HG03135 (cell line): ENCODE data around the gene ZDHHC9.

Experiments used
- ATAC-seq: cut with Tn5 transposase; IDR thresholded peaks from one replicate; pipeline ENCODE4 v1.9.1; 2021; ENCODE audit warnings: mild to moderate bottlenecking, moderate library complexity; ENCODE audit not compliant: unreplicated experiment

The ZDHHC9 gene

DNA sequence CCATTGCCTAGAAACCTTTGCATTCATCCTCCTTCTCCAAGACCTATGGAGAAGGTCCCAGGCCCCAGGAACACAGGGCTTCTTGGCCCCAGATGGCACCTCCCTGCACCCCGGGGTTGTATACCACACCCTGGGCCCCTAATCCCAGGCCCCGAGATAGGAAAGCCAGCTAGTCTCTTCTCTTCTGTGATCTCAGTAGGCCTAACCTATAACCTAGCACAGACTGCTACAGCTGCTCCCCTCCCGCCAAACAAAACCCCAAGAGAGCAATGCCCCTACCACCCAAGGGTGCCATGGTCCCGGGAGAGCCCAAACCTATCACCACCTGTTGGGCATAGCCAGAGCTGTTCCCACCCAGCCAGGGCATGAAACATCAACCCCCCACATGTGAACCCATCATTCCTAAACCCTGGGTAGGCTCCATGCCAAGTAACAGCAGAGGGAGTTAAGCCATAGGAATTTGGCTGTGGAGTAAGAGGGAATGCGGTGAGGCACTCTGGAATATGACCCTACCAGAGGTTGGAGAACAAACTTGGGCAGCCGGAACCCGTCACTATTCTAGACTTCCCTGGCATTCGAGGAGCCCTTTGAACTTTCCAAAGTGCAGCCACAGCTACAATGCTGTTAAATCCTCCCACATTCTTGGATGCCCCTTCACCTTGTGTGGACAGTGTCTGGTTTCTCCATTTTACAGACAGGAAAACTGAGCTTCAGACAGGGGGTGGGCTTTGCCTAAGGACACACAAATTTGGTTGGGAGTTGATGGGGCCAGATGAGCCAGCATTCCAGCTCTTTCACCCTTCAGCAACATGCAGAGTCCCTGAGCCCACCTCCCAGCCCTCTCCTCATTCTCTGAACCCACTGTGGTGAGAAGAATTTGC, 74.9 kb downstream of the ZDHHC9 start:
- no peak for ATAC-seq

DNA sequence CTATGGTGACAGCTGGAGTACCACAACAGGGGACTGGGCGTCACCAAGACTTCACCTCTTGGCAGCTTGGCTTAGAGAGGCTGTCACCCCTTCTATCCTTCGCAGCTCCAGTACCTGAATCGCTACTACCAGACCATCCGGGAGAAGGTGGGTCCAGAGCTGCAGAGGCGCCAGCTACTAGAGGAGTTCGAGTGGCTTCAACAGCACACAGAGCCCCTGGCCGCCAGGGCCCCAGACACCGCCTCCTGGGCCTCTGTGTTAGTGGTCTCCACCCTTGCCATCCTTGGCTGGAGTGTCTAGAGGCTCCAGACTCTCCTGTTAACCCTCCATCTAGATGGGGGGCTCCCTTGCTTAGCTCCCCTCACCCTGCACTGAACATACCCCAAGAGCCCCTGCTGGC, 75.5 kb downstream of the ZDHHC9 start:
- ATAC-seq = no peak

DNA sequence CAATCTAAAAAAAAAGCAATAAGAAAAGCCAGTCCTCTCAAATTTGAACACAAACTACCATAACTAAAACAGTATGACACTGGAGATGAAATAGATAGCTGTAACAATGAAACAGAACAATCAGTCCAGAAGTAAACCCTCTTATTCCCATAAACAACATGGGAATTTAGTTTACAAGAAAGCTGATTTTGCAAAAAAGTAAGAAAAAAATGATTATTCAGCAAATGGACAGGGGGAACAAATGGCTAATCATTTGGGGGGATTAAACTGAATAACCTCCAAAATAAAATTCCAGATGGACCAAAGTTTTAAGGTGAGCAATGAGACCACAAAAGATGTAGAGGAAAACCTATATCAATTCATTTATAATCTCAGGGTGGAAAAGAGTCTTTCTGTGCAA, 80.0 kb downstream of the ZDHHC9 start:
- ATAC-seq = no peak

DNA sequence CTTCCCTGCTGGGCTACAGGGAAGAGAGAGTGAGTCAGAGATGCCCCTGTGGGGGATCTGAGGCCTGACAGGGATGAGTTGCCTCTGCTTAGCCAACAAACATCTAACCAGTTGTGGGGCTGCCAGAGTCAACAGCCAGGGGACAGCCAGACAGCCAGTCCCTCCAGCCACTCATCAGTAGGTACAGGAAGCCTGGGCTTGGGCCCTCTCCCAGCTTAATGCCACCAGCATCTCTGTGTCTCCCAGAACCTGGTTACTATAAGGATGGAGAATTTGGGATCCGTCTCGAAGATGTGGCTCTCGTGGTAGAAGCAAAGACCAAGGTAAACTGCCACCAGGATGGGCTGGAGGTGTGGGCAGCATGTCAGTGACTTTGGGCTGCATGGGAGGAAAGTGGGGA, 81.2 kb downstream of the ZDHHC9 start:
- ATAC-seq = no peak

DNA sequence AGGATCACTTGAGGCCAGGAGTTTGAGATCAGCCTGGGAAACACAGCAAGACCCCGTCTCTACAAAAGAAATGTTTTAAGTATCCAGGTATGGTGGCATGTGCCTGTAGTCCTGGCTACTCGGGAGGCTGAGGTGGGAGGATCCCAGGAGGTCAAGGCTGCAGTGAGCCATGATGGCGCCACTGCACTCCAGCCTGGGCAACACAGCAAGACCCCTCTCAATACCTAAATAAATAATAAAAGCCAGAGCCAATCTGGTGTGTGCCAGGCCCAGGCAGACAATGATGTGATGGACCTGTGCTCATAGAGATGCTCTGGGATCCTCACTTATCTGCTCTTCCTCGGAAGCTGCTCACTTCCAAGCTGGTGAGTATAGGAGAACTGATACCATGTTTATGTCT, 82.1 kb downstream of the ZDHHC9 start:
- no peak for ATAC-seq

DNA sequence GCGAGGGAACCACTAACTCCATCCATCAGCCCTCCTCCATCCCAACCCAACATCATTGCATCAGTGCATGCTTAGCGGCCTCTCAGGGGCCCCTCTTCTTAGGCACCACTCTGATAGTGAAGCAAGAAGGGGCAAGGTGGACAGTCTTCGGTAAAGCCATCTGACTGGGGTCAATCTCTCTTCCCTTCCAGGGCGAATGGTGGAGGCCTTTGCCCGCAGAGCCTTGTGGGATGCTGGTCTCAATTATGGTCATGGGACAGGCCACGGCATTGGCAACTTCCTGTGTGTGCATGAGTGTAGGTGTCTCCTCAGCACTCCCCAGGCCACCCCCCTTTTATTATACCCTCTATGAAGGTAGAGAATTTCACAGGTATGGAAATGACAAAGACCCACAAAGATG, 82.7 kb downstream of the ZDHHC9 start:
- ATAC-seq = no peak

DNA sequence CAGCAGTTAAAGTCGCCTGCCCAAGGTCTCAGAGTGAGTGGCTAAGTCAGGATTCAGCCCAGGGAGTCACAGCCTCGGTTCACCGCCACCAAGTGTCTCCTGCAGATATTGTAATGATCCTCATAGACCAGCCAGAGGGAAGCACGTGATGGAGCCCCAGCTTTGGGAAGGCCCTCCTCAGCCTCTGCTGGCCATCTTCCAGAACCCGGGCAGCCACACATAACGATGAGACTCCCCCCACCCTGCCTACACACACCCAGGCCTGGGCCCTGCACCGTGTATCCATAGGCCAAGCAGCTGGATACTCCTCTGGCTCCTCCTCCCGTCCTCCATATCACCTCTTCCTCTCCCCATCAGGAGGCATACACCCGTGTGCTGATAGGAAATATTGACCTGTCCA, 83.5 kb downstream of the ZDHHC9 start:
- ATAC-seq = no peak

DNA sequence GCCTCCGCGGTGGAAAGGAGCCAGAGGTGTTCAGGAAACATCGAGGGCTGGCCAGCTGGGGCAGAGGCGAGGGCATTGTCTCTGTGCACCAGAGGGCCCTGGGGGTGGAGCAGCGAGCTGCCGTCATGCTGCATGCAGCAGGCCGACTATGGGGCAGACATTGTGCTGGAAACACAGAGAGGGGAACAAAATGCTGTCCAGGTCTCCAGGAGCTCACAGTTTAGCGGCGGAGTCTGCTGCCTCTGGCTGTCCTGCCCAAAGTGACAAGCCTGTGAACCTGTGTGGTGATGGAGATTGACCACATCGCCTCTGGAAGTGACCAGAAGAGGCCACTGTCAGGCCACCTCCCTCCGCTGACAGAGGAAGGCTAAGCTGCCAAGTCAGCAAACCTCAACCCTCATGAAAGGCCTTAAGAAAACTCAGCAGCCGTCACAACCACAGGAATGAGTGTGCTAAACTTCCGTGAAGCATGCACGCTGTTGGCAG, 84.1 kb downstream of the ZDHHC9 start:
- ATAC-seq = no peak

DNA sequence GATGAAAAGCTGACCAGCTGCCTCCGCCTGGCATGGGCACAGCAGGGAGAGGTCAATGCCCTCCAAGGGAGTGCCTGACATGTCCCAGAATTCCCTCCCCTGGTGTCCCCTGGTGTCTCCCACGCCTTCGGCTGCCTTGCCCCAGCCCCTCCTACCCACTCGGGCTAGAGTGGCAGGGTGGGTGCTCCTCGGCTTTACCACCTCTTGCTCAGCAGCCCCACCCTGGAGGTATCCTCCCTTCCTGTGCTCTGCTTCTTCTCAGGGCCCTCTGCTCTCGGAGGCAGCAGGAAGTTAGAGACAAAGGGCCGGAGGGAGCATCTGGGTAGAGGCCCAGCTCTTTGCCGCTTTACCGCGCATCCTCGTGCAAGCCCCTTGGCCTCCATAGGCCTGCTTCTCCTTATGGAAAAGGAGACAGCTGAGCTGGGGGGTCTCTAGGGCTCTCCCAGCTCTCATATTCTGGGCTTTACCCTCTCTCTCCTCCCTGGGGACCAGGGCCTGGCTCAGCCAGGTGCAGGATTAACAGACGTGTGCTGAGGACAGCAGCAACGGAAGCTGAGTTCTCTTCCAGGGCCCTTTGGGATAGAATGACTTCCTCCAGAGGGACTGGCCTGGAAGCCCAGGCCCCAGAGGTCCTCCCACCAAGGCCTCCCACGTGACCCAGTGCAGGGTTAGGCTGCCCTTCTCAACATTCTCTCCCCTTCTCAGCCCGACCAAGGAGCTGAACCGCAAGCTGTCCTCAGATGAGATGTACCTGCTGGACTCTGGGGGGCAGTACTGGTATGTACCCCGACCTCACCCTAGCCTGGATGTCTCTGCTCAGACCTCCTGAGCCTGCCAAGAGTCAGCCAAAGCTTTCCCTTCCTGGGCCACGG, 87.7 kb downstream of the ZDHHC9 start:
- no peak for ATAC-seq

DNA sequence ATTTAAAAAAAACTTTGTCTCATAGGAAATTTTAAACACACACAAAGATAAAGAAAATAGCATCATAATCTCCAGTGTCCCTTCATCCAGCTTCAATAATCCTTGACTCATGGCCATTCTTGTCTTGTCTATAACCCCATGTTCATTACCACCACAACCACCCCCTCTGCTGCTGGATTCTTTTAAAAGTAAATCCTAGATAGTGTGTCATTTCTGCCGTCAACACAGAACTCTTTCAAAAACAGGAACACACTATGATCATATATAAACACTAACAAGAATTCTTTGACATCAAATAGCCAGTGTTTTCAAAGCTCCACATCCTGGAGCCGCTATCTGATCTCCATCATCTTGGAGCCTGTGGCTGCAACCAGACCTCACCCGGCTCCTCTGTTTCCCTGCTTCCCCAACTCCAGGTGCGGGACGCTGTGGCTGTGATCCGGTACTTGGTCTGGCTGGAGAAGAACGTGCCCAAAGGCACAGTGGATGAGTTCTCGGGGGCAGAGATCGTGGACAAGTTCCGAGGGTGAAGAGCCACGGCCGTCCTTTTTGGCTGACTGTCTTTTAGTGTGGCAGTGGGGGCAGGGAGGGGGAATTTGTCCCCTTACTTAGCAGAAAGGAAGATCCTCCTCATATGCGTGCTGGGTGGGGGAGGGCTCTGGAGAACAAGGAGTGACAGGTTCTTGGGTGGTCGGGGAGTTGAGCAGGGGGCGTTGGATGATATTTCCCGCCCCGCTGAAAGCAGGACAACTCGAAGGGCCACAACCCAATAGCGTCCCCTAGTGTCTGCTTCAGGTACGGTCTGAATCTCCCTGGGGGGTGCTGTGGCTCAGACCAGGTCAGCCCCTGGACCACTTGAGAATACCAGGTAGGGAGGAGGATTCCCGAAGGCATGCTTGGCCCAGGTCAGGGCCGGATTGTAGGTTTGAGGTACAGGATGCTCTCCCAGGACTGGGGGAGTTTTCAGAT, 89.3 kb downstream of the ZDHHC9 start:
- ATAC-seq = no peak
